Activated CD4-positive, alpha-beta T cell treated with anti-CD3 and anti-CD28 coated beads for 36 hours (primary cell): ENCODE data around the gene ENPP3. TPM values are rescaled to one million over a fixed set of nuclear protein-coding genes. Genes with fewer than 3 reads are reported as not detected.

ENCODE experiments used
- ATAC-seq: fragments of 200-7000 bp; cut with Tn5 transposase; one replicate; pipeline ENCODE4 v1.10.0; 2021; ENCODE audit warnings: mild to moderate bottlenecking, moderate library complexity
- CTCF ChIA-PET: fragments of 350-600 bp; sonication (Branson Sonifier 250); formaldehyde crosslinking; loops from one replicate; lab custom pipeline; 2021; ENCODE audit warnings: antibody characterized with exemption; lab: Charles Lee
- POLR2A ChIA-PET: fragments of 350-600 bp; sonication (Branson Sonifier 250); formaldehyde crosslinking; loops from one replicate; lab custom pipeline; 2021; ENCODE audit warnings: antibody characterized with exemption, inconsistent platforms; lab: Charles Lee
- DNase-seq: peaks from one replicate; pipeline ENCODE4 v3.0.0-alpha.2; 2020
- H3K27ac Mint-ChIP-seq: one replicate; pipeline ENCODE4 v1.8.0; 2021; ENCODE audit warnings: mixed read lengths
- H3K27me3 Mint-ChIP-seq: one replicate; pipeline ENCODE4 v1.8.0; 2021; ENCODE audit warnings: mixed read lengths
- H3K36me3 Mint-ChIP-seq: one replicate; pipeline ENCODE4 v1.8.0; 2021; ENCODE audit warnings: low read depth, mixed read lengths
- H3K4me1 Mint-ChIP-seq: one replicate; pipeline ENCODE4 v1.8.0; 2021; ENCODE audit warnings: mixed read lengths
- H3K4me3 Mint-ChIP-seq: one replicate; pipeline ENCODE4 v1.8.0; 2021; ENCODE audit warnings: mild to moderate bottlenecking, moderate library complexity, mixed read lengths
- H3K9me3 Mint-ChIP-seq: one replicate; pipeline ENCODE4 v1.8.0; 2021; ENCODE audit warnings: low read depth, mixed read lengths
- intact Hi-C, 2 experiments: fragments of 100-400 bp; cut with DNase I in 1 of 2; cut with micrococcal nuclease in 1 of 2; formaldehyde crosslinking; loops; one replicate each; pipeline versions ENCODE4 v1.14.2 to v1.15.1; 2022 to 2024; cut with DNase I, micrococcal nuclease
- total RNA-seq, 2 experiments: library from RNA; stranded (reverse); gene quantifications; one replicate each; pipeline ENCODE4 v1.2.3, GENCODE V29; 2021

Gene ENPP3
- total RNA-seq, 2 experiments from 2014 or later: 0.57 to 0.58 TPM

DNA sequence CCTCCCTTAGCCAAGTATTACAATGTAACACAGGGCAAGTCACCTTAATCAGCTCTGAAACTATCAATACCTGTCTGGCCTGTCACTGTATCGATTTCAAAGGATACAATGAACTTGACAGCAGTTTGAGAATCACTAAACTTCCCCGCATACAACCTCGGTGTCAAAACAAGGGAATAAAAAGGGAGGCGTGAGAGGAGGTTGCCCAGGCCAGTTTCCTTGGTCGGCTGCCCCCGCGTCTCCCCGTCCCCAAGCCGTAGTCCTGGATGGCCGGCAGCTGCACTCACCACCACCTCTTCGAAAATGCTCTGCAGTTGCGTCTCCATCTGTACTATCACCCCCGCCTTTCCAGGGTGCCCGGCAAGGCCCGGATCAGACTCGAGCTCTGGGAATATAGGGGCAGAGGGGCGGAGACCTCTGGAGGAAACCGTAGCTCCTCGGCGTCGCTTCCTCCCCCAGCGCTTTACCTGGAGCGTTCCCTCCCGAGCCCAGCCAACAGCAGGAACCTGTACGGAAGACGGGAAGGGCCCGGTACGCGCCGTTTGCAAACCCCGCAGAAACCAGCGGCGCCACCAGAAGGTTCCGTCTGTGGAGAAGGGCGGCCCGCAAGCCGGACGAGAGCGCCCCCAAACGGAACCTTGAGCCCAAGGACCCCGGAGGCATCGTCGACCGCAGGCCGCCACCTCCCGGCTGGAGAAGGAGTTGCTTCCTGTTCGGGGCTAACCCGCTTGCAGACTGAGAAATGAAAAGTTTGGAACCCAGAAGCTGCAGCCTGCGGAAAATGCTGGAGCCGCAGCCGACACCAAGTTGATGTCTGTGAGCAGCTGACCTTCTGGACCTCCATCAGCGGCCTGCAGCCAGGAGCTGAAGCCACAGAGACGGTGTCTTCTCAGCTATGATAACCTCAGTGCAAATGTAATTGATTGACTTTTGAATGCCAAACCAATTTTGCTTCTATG lies 9.1 kb upstream of the ENPP3 start, which contains the start of gene MED23:
MED23 (minus strand) TSS at position 519 of the 959 bp plus-strand sequence; CDS start at position 326, 193 bp downstream.
- Mint-ChIP-seq H3K36me3 (peaks cover 10% of the 10 kb centered on the region), H3K27ac (peak within 1 kb of the TSS; percentile 92), H3K4me3 (peak within 1 kb of the TSS; percentile 86), H3K27me3 (no peaks in the 10 kb centered on the region), H3K9me3 (no peaks in the 10 kb centered on the region), H3K4me1 (peaks cover 27% of the 10 kb centered on the region)
- POLR2A ChIA-PET: interaction anchor here (0.6 to 1.2 kb wide), 3 partner anchors 14 to 25 kb away, joined by 3 to 5 read pairs (median 4); no protein-coding TSS in a partner anchor
- DNase-seq (peak; percentile 97), ATAC-seq (peak; percentile 87)
- CTCF ChIA-PET: interaction anchor here (0.6 to 3.1 kb wide), 41 partner anchors 9 to 1498 kb away, joined by 3 to 24 read pairs (median 4); partner anchors contain the start of genes ARG1, ENPP3 and SLC18B1
- intact Hi-C loops: loop anchor here (1.0 to 5.0 kb wide), 10 partner anchors 59 to 1184 kb away; partner anchors contain the start of genes AKAP7 (in 1 of the 2) and RPS12 (in 1 of the 2)

DNA sequence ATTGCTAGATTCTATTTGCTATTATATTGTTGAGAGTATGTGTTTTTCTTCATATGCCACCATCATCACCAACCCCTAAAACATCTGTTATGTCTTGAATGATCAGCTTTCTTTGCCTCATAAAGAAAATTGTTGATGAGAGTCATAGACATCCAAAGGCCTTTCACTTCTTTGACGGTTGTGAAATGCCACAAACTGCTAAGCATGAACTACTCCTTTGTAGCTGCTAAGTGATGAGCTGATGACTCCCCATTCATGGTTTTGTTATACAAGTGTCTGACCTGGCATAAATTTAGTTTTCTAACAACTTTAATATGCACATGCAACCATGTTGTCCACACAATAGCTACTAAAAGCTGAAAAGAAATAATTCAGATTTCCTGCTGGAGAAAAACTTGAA lies 8.4 kb upstream of the ENPP3 start:
- DNase-seq (no peak), ATAC-seq (peak; percentile 27)
- no peaks in the 10 kb centered on the region for H3K9me3 Mint-ChIP-seq
- H3K4me3 Mint-ChIP-seq: peak overlapping the region; percentile 86
- H3K27ac Mint-ChIP-seq: peak overlapping the region; percentile 66
- ChIA-PET POLR2A (interaction anchor here (1.1 kb wide), 1 partner anchor 20 kb away, joined by 3 read pairs; no protein-coding TSS in a partner anchor), CTCF (interaction anchor here (0.6 to 3.1 kb wide), 31 partner anchors 8 to 744 kb away, joined by 3 to 24 read pairs (median 4); partner anchors contain the start of genes ARG1 and ENPP3)
- peaks cover 7% of the 10 kb centered on the region for H3K36me3 Mint-ChIP-seq
- no peaks in the 10 kb centered on the region for H3K27me3 Mint-ChIP-seq
- intact Hi-C loops: loop anchor here (1.0 to 5.0 kb wide), 9 partner anchors 59 to 1184 kb away; partner anchors contain the start of genes AKAP7 (in 1 of the 2) and RPS12 (in 1 of the 2)
- peaks cover 27% of the 10 kb centered on the region for H3K4me1 Mint-ChIP-seq

- no peaks in the 10 kb centered on the region for H3K27me3 Mint-ChIP-seq
- peaks cover 2% of the 10 kb centered on the region for H3K36me3 Mint-ChIP-seq
- intact Hi-C loops: loop anchor here (2.0 to 5.0 kb wide), 8 partner anchors 58 to 1183 kb away; partner anchors contain the start of genes AKAP7 (in 1 of the 2), EPB41L2 (in 1 of the 2) and RPS12 (in 1 of the 2)
- POLR2A ChIA-PET: no interaction called here
- ATAC-seq (peak; percentile 25), DNase-seq (peak; percentile 21)
- no peak overlapping the region for H3K27ac Mint-ChIP-seq
- no peaks in the 10 kb centered on the region for H3K9me3 Mint-ChIP-seq
- CTCF ChIA-PET: interaction anchor here (0.7 to 3.1 kb wide), 4 partner anchors 10 to 17 kb away, joined by 3 to 24 read pairs (median 10); no protein-coding TSS in a partner anchor
- peaks cover 26% of the 10 kb centered on the region for H3K4me1 Mint-ChIP-seq
- no peak overlapping the region for H3K4me3 Mint-ChIP-seq
These were observed 7.5 kb upstream of the ENPP3 start for GRCh38 chr6:131629651-131630050.

- intact Hi-C loops: loop anchor here in 1 of 2 experiments (2.0 kb wide), 1 partner anchor 569 kb away; the partner anchor contains the start of gene EPB41L2
- CTCF ChIA-PET: no interaction called here
- no peak overlapping the region for H3K27ac Mint-ChIP-seq
These were observed 5.3 kb upstream of the ENPP3 start for GRCh38 chr6:131631625-131632289.

DNA sequence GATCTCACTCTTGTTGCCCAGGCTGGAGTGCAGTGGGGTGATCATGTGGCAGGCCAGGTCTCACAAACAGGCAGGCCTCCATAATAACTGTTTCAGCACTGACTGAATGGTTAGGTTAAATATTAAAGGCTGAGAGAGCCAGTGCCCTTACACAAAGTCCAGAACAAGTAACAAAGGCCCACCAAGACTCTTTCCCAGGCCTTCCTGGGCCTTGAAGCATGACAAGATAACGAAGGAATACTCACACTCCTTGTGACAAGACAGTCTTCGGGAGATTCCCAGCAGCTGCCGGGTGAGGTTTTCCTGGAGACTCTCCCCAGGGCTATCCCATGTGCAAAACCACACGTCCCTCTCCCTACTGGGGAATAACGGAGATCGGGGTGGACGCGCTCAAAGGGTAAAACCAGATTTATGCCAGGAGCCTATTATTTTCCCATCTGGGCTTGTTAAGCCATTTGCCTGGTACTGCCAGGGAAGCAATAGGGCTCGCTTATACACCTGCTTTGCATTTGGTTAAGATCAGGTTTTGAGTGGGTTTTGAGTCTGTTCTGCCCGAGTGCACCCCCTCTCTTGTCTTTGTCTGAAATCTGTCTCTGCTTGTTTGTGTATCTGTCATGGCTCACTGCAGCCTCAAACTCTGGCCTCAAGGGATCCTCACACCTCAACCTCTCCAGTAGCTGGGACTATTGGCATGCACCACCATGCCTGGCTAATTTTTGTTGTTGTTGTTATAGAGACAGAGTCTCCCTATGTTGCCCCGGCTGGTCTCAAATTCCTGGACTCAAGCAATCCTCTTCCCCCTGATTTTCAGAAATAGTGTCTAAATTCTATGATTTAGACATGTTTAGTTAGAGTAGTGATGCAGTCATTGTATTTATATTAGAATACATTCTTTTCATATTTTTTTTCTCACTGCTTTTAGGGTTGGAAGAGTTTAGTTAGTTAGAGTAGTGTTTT lies 1.4 kb upstream of the ENPP3 start:
- DNase-seq (no peak), ATAC-seq (no peak)
- Mint-ChIP-seq H3K27me3 (no peaks in the 10 kb centered on the region), H3K9me3 (no peaks in the 10 kb centered on the region), H3K27ac (no peak overlapping the region), H3K4me3 (no peak overlapping the region), H3K4me1 (no peaks in the 10 kb centered on the region), H3K36me3 (no peaks in the 10 kb centered on the region)
- intact Hi-C loops: no loop called here
- CTCF ChIA-PET: interaction anchor here (1.7 kb wide), 1 partner anchor 7 kb away, joined by 7 read pairs; no protein-coding TSS in a partner anchor
- POLR2A ChIA-PET: no interaction called here

More at GRCh38 chr6:131631625-131632289, 5.3 kb upstream of the ENPP3 start:
- Mint-ChIP-seq H3K27me3 (no peaks in the 10 kb centered on the region), H3K4me1 (peaks cover 22% of the 10 kb centered on the region), H3K9me3 (no peaks in the 10 kb centered on the region), H3K36me3 (no peaks in the 10 kb centered on the region), H3K4me3 (no peak overlapping the region)
- POLR2A ChIA-PET: no interaction called here
- ATAC-seq (no peak), DNase-seq (no peak)

DNA sequence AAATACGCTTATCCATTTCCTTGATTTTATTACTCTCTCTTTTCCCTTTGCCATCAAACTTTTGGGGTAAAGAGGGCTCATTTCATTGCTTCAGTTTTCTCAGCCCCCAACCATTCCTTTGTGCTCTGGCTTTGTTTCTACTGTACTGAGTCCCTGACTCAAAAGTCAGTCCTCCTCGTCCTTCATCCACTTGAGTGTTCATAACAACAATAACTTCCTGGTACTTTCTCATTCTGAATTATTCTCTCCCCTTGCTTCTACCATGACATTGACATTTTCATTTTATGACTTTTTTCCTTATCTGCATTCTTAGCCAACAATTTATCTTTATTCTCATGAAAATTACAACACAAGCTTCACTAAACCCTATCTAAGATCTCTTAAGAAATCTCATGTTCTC lies 911 bp downstream of the ENPP3 start:
- DNase-seq (no peak), ATAC-seq (no peak)
- H3K36me3 Mint-ChIP-seq: no peaks in the 10 kb centered on the region
- intact Hi-C loops: no loop called here
- H3K4me3 Mint-ChIP-seq: no peak overlapping the region
- no peaks in the 10 kb centered on the region for H3K4me1 Mint-ChIP-seq
- POLR2A ChIA-PET: no interaction called here
- no peak overlapping the region for H3K27ac Mint-ChIP-seq
- no peaks in the 10 kb centered on the region for H3K9me3 Mint-ChIP-seq
- CTCF ChIA-PET: interaction anchor here (3.0 kb wide), 1 partner anchor 10 kb away, joined by 24 read pairs; the partner anchor contains the start of gene MED23
- no peaks in the 10 kb centered on the region for H3K27me3 Mint-ChIP-seq

GRCh38 chr6:131640100-131640499 lies 3.0 kb downstream of the ENPP3 start:
- intact Hi-C loops: no loop called here
- no peaks in the 10 kb centered on the region for H3K27me3 Mint-ChIP-seq
- ChIA-PET POLR2A (no interaction called here), CTCF (interaction anchor here (0.6 to 3.0 kb wide), 4 partner anchors 12 to 275 kb away, joined by 3 to 24 read pairs (median 3); partner anchors contain the start of gene MED23)
- ATAC-seq (peak; percentile 88), DNase-seq (no peak)
- H3K9me3 Mint-ChIP-seq: no peaks in the 10 kb centered on the region
- H3K27ac Mint-ChIP-seq: no peak overlapping the region
- H3K36me3 Mint-ChIP-seq: no peaks in the 10 kb centered on the region
- H3K4me1 Mint-ChIP-seq: no peaks in the 10 kb centered on the region
- H3K4me3 Mint-ChIP-seq: no peak overlapping the region

GRCh38 chr6:131640576-131640975 lies 3.5 kb downstream of the ENPP3 start:
- no peaks in the 10 kb centered on the region for H3K27me3 Mint-ChIP-seq
- no peaks in the 10 kb centered on the region for H3K9me3 Mint-ChIP-seq
- no peak overlapping the region for H3K27ac Mint-ChIP-seq
- no peaks in the 10 kb centered on the region for H3K4me1 Mint-ChIP-seq
- intact Hi-C loops: no loop called here
- no peak overlapping the region for H3K4me3 Mint-ChIP-seq
- DNase-seq: no peak
- no peaks in the 10 kb centered on the region for H3K36me3 Mint-ChIP-seq
- ATAC-seq: no peak
- ChIA-PET CTCF (interaction anchor here (1.1 to 3.0 kb wide), 2 partner anchors 12 to 56 kb away, joined by 3 to 24 read pairs; partner anchors contain the start of gene MED23), POLR2A (no interaction called here)

DNA sequence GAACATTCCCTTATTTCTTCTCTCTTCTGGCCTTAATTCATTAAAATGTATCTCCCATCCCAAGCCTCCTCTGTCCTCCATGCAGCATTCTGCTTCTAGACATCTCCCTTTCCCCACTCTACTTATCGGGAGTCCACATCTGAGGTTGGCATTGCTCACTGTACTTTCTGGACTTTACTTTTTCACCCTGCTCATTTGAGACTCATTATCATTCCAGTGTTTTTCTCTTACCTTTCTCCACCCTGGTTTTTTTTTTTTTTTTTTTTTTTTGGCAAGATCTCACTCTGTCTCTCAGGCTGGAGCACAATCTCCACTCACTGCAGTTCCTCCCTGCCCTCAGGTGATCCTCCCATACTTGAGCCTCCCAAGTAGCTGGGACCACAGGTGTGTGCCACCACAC lies 4.5 kb downstream of the ENPP3 start:
- H3K9me3 Mint-ChIP-seq: no peaks in the 10 kb centered on the region
- H3K4me1 Mint-ChIP-seq: no peaks in the 10 kb centered on the region
- H3K4me3 Mint-ChIP-seq: no peak overlapping the region
- intact Hi-C loops: no loop called here
- H3K36me3 Mint-ChIP-seq: no peaks in the 10 kb centered on the region
- no peak for ATAC-seq
- DNase-seq: no peak
- no peak overlapping the region for H3K27ac Mint-ChIP-seq
- POLR2A ChIA-PET: no interaction called here
- CTCF ChIA-PET: interaction anchor here (1.9 kb wide), 1 partner anchor 13 kb away, joined by 6 read pairs; no protein-coding TSS in a partner anchor
- H3K27me3 Mint-ChIP-seq: no peaks in the 10 kb centered on the region

DNA sequence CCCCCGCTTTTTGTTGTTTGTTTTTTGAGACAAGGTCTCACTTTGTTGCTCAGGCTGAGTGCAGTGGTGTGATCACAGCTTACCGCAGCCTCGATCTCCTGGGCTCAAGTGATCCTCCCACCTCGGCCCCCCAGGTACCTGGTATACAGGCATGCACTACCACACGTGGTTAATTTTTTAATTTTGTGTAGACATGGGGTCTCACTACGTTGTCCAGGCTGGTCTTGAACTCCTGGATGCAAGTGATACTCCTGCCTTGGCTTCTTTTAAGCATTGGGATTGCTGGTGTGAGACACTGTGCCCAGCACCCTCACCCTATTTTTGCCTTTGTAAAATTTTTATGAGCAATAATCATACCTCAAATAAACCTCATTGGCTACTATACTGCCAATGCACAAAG lies 5.5 kb downstream of the ENPP3 start:
- Mint-ChIP-seq H3K9me3 (no peaks in the 10 kb centered on the region), H3K27ac (no peak overlapping the region), H3K4me3 (no peak overlapping the region), H3K36me3 (no peaks in the 10 kb centered on the region), H3K4me1 (no peaks in the 10 kb centered on the region), H3K27me3 (no peaks in the 10 kb centered on the region)
- ChIA-PET POLR2A (no interaction called here), CTCF (interaction anchor here (1.9 kb wide), 1 partner anchor 14 kb away, joined by 6 read pairs; no protein-coding TSS in a partner anchor)
- ATAC-seq (no peak), DNase-seq (no peak)
- intact Hi-C loops: no loop called here
